Right forelimb (tissue), 1 donor: ENCODE measurements around the gene CD207.
"Not testable (repeated sequence)": the region's sequence is repeated elsewhere in the genome, so short reads cannot be mapped to it uniquely, and the experiment has no call there.

ENCODE experiments used
- DNase-seq: peaks from one replicate; pipeline ENCODE4 v3.0.0-alpha.2; 2018

Gene CD207

GRCh38 chr2:70828914-70829824, 6.4 kb downstream of the CD207 start:
- no peak for DNase-seq

- no peak for DNase-seq
Measured at GRCh38 chr2:70828115-70828514, 7.5 kb downstream of the CD207 start.

- no peak for DNase-seq
Measured at GRCh38 chr2:70827388-70827787, 8.2 kb downstream of the CD207 start.

GRCh38 chr2:70826696-70827350, 8.8 kb downstream of the CD207 start:
- no peak for DNase-seq

GRCh38 chr2:70823249-70823648, 12.4 kb downstream of the CD207 start:
- no peak for DNase-seq

GRCh38 chr2:70822843-70823242, 12.8 kb downstream of the CD207 start:
- DNase-seq: no peak

GRCh38 chr2:70820499-70820898, 15.1 kb downstream of the CD207 start, which contains the start of gene CLEC4F:
Gene CLEC4F, minus strand, starts transcription at chr2:70820599. Its CDS starts 76 bp downstream, at chr2:70820523.
- DNase-seq: no peak

GRCh38 chr2:70817284-70817954, 18.2 kb downstream of the CD207 start:
- no peak for DNase-seq

- no peak for DNase-seq
Measured at GRCh38 chr2:70816726-70817125, 18.9 kb downstream of the CD207 start.

- DNase-seq: no peak
Measured at GRCh38 chr2:70808983-70809958, 26.3 kb downstream of the CD207 start.

GRCh38 chr2:70807828-70808118, 27.8 kb downstream of the CD207 start:
- no peak for DNase-seq

GRCh38 chr2:70807102-70807827, 28.4 kb downstream of the CD207 start:
- DNase-seq: no peak

GRCh38 chr2:70806620-70807019, 29.0 kb downstream of the CD207 start:
- DNase-seq: no peak

- DNase-seq: no peak
Measured at GRCh38 chr2:70806013-70806412, 29.6 kb downstream of the CD207 start.

GRCh38 chr2:70801607-70802263, 33.9 kb downstream of the CD207 start:
- DNase-seq: no peak

- no peak for DNase-seq
Measured at GRCh38 chr2:70799706-70800105, 35.9 kb downstream of the CD207 start.

GRCh38 chr2:70797996-70798395, 37.6 kb downstream of the CD207 start:
- not testable (repeated sequence) for DNase-seq

GRCh38 chr2:70797506-70797905, 38.1 kb downstream of the CD207 start:
- DNase-seq: no peak

GRCh38 chr2:70796262-70796661, 39.4 kb downstream of the CD207 start:
- no peak for DNase-seq

- DNase-seq: no peak
Measured at GRCh38 chr2:70795164-70795995, 40.2 kb downstream of the CD207 start.
